Tibial nerve (tissue), 4 donors: ENCODE data around the gene TSPYL4.

Source experiments
- EP300 ChIP-seq, 2 donors: sonication (generic); formaldehyde crosslinking; IDR thresholded peaks; one replicate each; pipeline ENCODE4 v1.6.1; 2017; ENCODE audit warnings: antibody characterized with exemption in 2 of 2, mild to moderate bottlenecking in 1 of 2
- TF ChIP-seq, protein P1 (sequence below), 5 experiments: fragments of 200-600 bp in 3 of 5; fragments of 450-650 bp in 2 of 5; sonication (generic) in 3 of 5; IDR thresholded peaks; one replicate each; pipeline ENCODE4 v1.5.1; 2016 to 2019; ENCODE audit warnings: antibody characterized with exemption in 5 of 5, mild to moderate bottlenecking in 3 of 5, moderate library complexity in 2 of 5

DNA sequence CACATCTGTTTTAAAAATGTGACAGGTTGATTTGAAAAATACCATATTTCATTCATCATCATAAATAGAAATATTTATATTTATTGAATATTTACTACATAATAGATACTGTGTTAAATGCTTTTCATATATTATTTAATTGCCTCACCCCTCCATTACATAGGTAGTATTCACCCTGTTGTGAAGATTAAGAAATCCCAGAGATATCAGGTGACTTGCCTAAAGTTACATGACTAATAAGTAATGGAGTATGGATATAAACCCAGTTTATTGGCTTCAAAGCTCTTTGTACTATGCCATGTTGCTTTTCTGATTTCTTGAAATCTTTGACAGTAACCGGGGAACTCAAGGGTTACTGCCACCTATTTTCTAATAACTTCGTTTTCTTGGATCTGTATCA, 36.0 kb upstream of the TSPYL4 start:
- TF ChIP-seq, protein P1, sequence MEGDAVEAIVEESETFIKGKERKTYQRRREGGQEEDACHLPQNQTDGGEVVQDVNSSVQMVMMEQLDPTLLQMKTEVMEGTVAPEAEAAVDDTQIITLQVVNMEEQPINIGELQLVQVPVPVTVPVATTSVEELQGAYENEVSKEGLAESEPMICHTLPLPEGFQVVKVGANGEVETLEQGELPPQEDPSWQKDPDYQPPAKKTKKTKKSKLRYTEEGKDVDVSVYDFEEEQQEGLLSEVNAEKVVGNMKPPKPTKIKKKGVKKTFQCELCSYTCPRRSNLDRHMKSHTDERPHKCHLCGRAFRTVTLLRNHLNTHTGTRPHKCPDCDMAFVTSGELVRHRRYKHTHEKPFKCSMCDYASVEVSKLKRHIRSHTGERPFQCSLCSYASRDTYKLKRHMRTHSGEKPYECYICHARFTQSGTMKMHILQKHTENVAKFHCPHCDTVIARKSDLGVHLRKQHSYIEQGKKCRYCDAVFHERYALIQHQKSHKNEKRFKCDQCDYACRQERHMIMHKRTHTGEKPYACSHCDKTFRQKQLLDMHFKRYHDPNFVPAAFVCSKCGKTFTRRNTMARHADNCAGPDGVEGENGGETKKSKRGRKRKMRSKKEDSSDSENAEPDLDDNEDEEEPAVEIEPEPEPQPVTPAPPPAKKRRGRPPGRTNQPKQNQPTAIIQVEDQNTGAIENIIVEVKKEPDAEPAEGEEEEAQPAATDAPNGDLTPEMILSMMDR (IDR thresholded peaks at IDR 0.05): no peak
- TF ChIP-seq EP300 (IDR thresholded peaks at IDR 0.05): no peak
